Thyroid gland (tissue), 4 donors: Measurements from ENCODE around the gene KRT6B.

Experiments
- POLR2A ChIP-seq, 2 donors: fragments of 450-650 bp; IDR thresholded peaks; one replicate each; pipeline ENCODE4 v1.6.1; 2017; ENCODE audit warnings: antibody characterized with exemption in 2 of 2, mild to moderate bottlenecking in 2 of 2, moderate library complexity in 1 of 2
- TF ChIP-seq, protein P1 (sequence below), 6 experiments: fragments of 200-600 bp in 3 of 6; fragments of 450-650 bp in 3 of 6; sonication (generic) in 3 of 6; IDR thresholded peaks; one replicate each; pipeline ENCODE4 v1.5.1; 2016 to 2019; ENCODE audit warnings: antibody characterized with exemption in 6 of 6, mild to moderate bottlenecking in 2 of 6, inconsistent platforms in 1 of 6, moderate library complexity in 1 of 6

GRCh38 chr12:52501490-52501889, 49.5 kb upstream of the KRT6B start:
- TF ChIP-seq, protein P1, sequence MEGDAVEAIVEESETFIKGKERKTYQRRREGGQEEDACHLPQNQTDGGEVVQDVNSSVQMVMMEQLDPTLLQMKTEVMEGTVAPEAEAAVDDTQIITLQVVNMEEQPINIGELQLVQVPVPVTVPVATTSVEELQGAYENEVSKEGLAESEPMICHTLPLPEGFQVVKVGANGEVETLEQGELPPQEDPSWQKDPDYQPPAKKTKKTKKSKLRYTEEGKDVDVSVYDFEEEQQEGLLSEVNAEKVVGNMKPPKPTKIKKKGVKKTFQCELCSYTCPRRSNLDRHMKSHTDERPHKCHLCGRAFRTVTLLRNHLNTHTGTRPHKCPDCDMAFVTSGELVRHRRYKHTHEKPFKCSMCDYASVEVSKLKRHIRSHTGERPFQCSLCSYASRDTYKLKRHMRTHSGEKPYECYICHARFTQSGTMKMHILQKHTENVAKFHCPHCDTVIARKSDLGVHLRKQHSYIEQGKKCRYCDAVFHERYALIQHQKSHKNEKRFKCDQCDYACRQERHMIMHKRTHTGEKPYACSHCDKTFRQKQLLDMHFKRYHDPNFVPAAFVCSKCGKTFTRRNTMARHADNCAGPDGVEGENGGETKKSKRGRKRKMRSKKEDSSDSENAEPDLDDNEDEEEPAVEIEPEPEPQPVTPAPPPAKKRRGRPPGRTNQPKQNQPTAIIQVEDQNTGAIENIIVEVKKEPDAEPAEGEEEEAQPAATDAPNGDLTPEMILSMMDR (IDR thresholded peaks at IDR 0.05), result no peak
- no peak for TF ChIP-seq POLR2A (IDR thresholded peaks at IDR 0.05)
